Sigmoid colon (tissue), 7 donors: ENCODE measurements around the gene VAMP3. TPM values are rescaled to one million over a fixed set of nuclear protein-coding genes. Genes with fewer than 3 reads are reported as not detected.

Source experiments
- DNase-seq: peaks from one replicate; pipeline ENCODE4 v3.0.0-alpha.2; 2019
- H3K27ac ChIP-seq, 4 donors: fragments of 200-600 bp; sonication (generic); one replicate each; pipeline ENCODE4 v1.5.1; 2016 to 2019; ENCODE audit warnings: mild to moderate bottlenecking in 1 of 4
- H3K27me3 ChIP-seq, 3 donors: fragments of 200-600 bp; sonication (generic); one replicate each; pipeline ENCODE4 v1.5.1; 2019; ENCODE audit warnings: mild to moderate bottlenecking in 1 of 3
- H3K36me3 ChIP-seq, 4 donors: fragments of 200-600 bp; sonication (generic); one replicate each; pipeline ENCODE4 v1.5.1; 2016 to 2019
- H3K4me1 ChIP-seq, 4 donors: fragments of 200-600 bp; sonication (generic); one replicate each; pipeline ENCODE4 v1.5.1; 2017 to 2019
- H3K4me3 ChIP-seq, 4 donors: fragments of 200-600 bp; sonication (generic); one replicate each; pipeline ENCODE4 v1.5.1; 2017 to 2019; ENCODE audit warnings: mild to moderate bottlenecking in 2 of 4, moderate library complexity in 1 of 4
- H3K9me3 ChIP-seq, 4 donors: fragments of 200-600 bp in 3 of 4; sonication (generic) in 3 of 4; one replicate each; pipeline versions ENCODE4 v1.5.1 to v1.6.1; 2013 to 2019
- CTCF ChIP-seq, 4 experiments: fragments of 450-650 bp in 3 of 4; fragments of 200-600 bp in 1 of 4; IDR thresholded peaks; one replicate each; pipeline ENCODE4 v1.5.1; 2016 to 2019; ENCODE audit warnings: antibody characterized with exemption in 4 of 4, mild to moderate bottlenecking in 3 of 4, moderate library complexity in 2 of 4
- EP300 ChIP-seq, 4 donors: sonication (generic); formaldehyde crosslinking; IDR thresholded peaks; one replicate each; pipeline ENCODE4 v1.6.1; 2017; ENCODE audit warnings: antibody characterized with exemption in 4 of 4
- POLR2A ChIP-seq, 2 donors: fragments of 450-650 bp; IDR thresholded peaks; one replicate each; pipeline ENCODE4 v1.6.1; 2016; ENCODE audit warnings: antibody characterized with exemption in 2 of 2, mild to moderate bottlenecking in 2 of 2, moderate library complexity in 2 of 2
- POLR2AphosphoS5 ChIP-seq, 4 donors: sonication (generic); formaldehyde crosslinking; IDR thresholded peaks; one replicate each; pipeline ENCODE4 v1.6.1; 2017; ENCODE audit warnings: antibody characterized with exemption in 4 of 4
- WGBS, 2 donors: extraction: QIAGEN DNeasy Blood & Tissue Kit; methylation state at CpG; one replicate each; pipeline ENCODE4 v1.1.7; 2013; 5-methylcytosine and 5-hydroxymethylcytosine counted together
- intact Hi-C: fragments of 100-400 bp; cut with DNase I; formaldehyde crosslinking; loops from one replicate; pipeline ENCODE4 v1.15.1; 2023
- polyA plus RNA-seq, 3 donors: library from polyadenylated mRNA; stranded (reverse); fragments of 200-250 nt; gene quantifications; one replicate each; pipeline ENCODE4 v1.2.3, GENCODE V29; 2013
- total RNA-seq, 4 donors: library from RNA; depleted of rRNA; stranded (reverse); fragments of >200 nt; gene quantifications; one replicate each; pipeline ENCODE4 v1.1.0, GENCODE V29; 2016
- donor health status: healthy with polysubstance abuse.
- donor health status: Bipolar disorder and iron deficiency.
- donor health status: healthy.

Gene VAMP3
- total and polyA plus RNA-seq, 7 donors, result 55.3 to 2,991 (median 113) TPM

GRCh38 chr1:7743346-7743745 is 27.8 kb upstream of the VAMP3 start:
- no peak for DNase-seq
- intact Hi-C loops, result no loop called here
- Histone ChIP-seq H3K27ac (no peak overlapping the region), H3K36me3 (peaks cover 0 to 11% (median 0%) of the 10 kb centered on the region in 4 donors), H3K4me3 (no peak overlapping the region), H3K4me1 (no peaks in the 10 kb centered on the region), H3K27me3 (no peaks in the 10 kb centered on the region), H3K9me3 (no peaks in the 10 kb centered on the region)
- 92 to 93% methylated on average over 6 of the region's 6 CpGs for WGBS, 2 donors
- TF ChIP-seq CTCF (IDR thresholded peaks at IDR 0.05), result no peak
- no peak for TF ChIP-seq POLR2AphosphoS5 (IDR thresholded peaks at IDR 0.05)
- no peak for TF ChIP-seq EP300 (IDR thresholded peaks at IDR 0.05)
- no peak for TF ChIP-seq POLR2A (IDR thresholded peaks at IDR 0.05)

DNA sequence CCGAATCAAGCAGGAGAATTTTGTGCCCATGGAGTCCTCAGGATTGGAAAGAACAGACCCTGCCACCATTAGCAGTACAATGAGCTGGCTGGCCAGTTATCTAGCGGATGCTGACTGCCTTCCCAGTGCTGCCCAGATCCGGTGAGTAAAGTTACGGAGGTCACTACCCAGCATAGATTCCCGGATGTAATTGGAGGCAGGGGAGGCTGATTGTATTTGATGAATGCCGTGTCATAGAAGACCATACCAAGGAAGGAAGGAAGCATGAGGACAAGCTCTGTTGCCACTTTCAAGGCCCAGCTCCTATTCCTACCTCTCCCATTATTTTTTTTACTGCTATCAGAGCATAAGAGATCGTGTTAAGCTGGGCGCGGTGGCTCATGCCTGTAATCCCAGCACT is 26.2 kb upstream of the VAMP3 start:
- Histone ChIP-seq H3K4me1 (no peaks in the 10 kb centered on the region), H3K9me3 (no peaks in the 10 kb centered on the region), H3K4me3 (no peak overlapping the region), H3K27ac (no peak overlapping the region), H3K36me3 (peaks cover 0 to 9% (median 0%) of the 10 kb centered on the region in 4 donors), H3K27me3 (no peaks in the 10 kb centered on the region)
- intact Hi-C loops, result no loop called here
- no peak for DNase-seq
- WGBS, 2 donors, result 92 to 94% methylated on average over 9 of the region's 9 CpGs
- TF ChIP-seq POLR2A (IDR thresholded peaks at IDR 0.05) (no peak), CTCF (IDR thresholded peaks at IDR 0.05) (no peak), POLR2AphosphoS5 (IDR thresholded peaks at IDR 0.05) (no peak), EP300 (IDR thresholded peaks at IDR 0.05) (no peak)

DNA sequence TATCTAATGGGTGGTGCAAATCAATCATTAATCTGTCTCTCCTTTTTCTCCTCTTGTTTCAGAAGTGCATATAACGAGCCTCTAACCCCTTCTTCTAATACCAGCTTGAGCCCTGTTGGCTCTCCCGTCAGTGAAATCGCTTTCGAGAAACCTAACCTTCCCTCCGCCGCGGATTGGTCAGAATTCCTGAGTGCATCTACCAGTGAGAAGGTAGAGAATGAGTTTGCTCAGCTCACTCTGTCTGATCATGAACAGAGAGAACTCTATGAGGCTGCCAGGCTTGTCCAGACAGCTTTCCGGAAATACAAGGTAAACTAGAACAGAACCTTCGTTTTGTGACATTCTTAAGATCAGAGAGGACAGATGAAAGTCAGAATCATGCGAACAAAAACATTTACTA is 25.3 kb upstream of the VAMP3 start:
- Histone ChIP-seq H3K9me3 (no peaks in the 10 kb centered on the region), H3K4me3 (no peak overlapping the region), H3K36me3 (peaks cover 0 to 9% (median 0%) of the 10 kb centered on the region in 4 donors), H3K4me1 (no peaks in the 10 kb centered on the region), H3K27ac (no peak overlapping the region), H3K27me3 (no peaks in the 10 kb centered on the region)
- DNase-seq, result no peak
- no peak for TF ChIP-seq CTCF (IDR thresholded peaks at IDR 0.05)
- TF ChIP-seq POLR2A (IDR thresholded peaks at IDR 0.05), result no peak
- no peak for TF ChIP-seq POLR2AphosphoS5 (IDR thresholded peaks at IDR 0.05)
- TF ChIP-seq EP300 (IDR thresholded peaks at IDR 0.05), result no peak
- intact Hi-C loops, result no loop called here
- 92 to 95% methylated on average over 10 of the region's 10 CpGs for WGBS, 2 donors

DNA sequence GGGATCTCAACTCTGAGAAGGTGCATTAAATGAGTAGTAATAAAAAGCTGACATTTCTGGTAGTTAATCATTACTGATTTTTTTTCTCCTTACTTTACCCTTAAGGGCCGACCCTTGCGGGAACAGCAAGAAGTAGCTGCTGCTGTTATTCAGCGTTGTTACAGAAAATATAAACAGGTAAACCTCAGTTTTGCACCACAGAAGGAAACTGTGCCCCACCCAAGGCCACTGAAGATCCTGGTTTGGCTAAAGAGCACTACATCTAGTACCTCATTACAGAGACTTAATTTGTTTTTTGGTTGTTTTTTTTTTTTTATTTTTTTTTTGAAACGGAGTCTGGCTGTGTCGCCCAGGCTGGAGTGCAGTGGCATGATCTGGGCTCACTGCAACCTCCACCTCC is 23.5 kb upstream of the VAMP3 start:
- Histone ChIP-seq H3K27ac (no peak overlapping the region), H3K27me3 (no peaks in the 10 kb centered on the region), H3K9me3 (no peaks in the 10 kb centered on the region), H3K4me1 (peaks cover 0 to 6% (median 3%) of the 10 kb centered on the region in 4 donors), H3K36me3 (peaks cover 0 to 9% (median 0%) of the 10 kb centered on the region in 4 donors), H3K4me3 (no peak overlapping the region)
- WGBS, 2 donors, result 84 to 87% methylated on average over 5 of the region's 5 CpGs
- intact Hi-C loops, result no loop called here
- DNase-seq, result no peak
- TF ChIP-seq EP300 (IDR thresholded peaks at IDR 0.05), result no peak
- TF ChIP-seq POLR2AphosphoS5 (IDR thresholded peaks at IDR 0.05), result no peak
- no peak for TF ChIP-seq CTCF (IDR thresholded peaks at IDR 0.05)
- TF ChIP-seq POLR2A (IDR thresholded peaks at IDR 0.05), result no peak

GRCh38 chr1:7749126-7749525 is 22.0 kb upstream of the VAMP3 start:
- intact Hi-C loops, result no loop called here
- WGBS, 2 donors, result 60 to 62% methylated on average over 5 of the region's 5 CpGs
- no peak for DNase-seq

More at GRCh38 chr1:7749126-7749525, 22.0 kb upstream of the VAMP3 start:
- Histone ChIP-seq H3K27ac (no peak overlapping the region), H3K4me1 (peaks cover 0 to 20% (median 3%) of the 10 kb centered on the region in 4 donors), H3K4me3 (no peak overlapping the region), H3K36me3 (peaks cover 0 to 9% (median 0%) of the 10 kb centered on the region in 4 donors), H3K9me3 (no peaks in the 10 kb centered on the region), H3K27me3 (no peaks in the 10 kb centered on the region)
- TF ChIP-seq CTCF (IDR thresholded peaks at IDR 0.05), result no peak
- no peak for TF ChIP-seq POLR2AphosphoS5 (IDR thresholded peaks at IDR 0.05)
- no peak for TF ChIP-seq EP300 (IDR thresholded peaks at IDR 0.05)
- no peak for TF ChIP-seq POLR2A (IDR thresholded peaks at IDR 0.05)
